Right ventricle myocardium inferior (tissue), 1 donor: ENCODE data around the gene CEACAM16. TPM values are rescaled to one million over a fixed set of nuclear protein-coding genes. Genes with fewer than 3 reads are reported as not detected.

Source experiments
- ATAC-seq: fragments of 200-7000 bp; cut with Tn5 transposase; one replicate; pipeline ENCODE4 v1.9.1; 2020; ENCODE audit warnings: mild to moderate bottlenecking, moderate library complexity
- DNase-seq: peaks from one replicate; pipeline ENCODE4 v3.0.0; 2021; ENCODE audit errors: missing footprints
- intact Hi-C: fragments of 100-400 bp; cut with DNase I; formaldehyde crosslinking; loops from one replicate; pipeline ENCODE4 v1.11.0; 2022
- total RNA-seq: library from RNA; stranded (reverse); fragmentation: NEBNext Ultra II Directional; extraction: Animal tissue kit (Norgen Biotek cat#: 25700); gene quantifications from one replicate; pipeline ENCODE4 v1.2.1, GENCODE V29; 2021
- donor health status: DM: no; HTN: yes; CAD: no; lungs with severe emphysema.

The CEACAM16 gene
- total RNA-seq, 1 donor from 2014 or later = not detected

- intact Hi-C loops = no loop called here
- ATAC-seq (no peak), DNase-seq (no peak)
These were observed 38.5 kb downstream of the CEACAM16 start for GRCh38 chr19:44737238-44738071.

GRCh38 chr19:44738136-44738535 lies 39.2 kb downstream of the CEACAM16 start:
- no peak for ATAC-seq
- intact Hi-C loops = no loop called here
- no peak for DNase-seq

- intact Hi-C loops = no loop called here
- ATAC-seq (no peak), DNase-seq (peak; percentile 62)
These were observed 39.9 kb downstream of the CEACAM16 start for GRCh38 chr19:44738603-44739558.

GRCh38 chr19:44740351-44740824 lies 41.4 kb downstream of the CEACAM16 start:
- DNase-seq = no peak
- intact Hi-C loops = no loop called here
- ATAC-seq = no peak

GRCh38 chr19:44741258-44741731 lies 42.3 kb downstream of the CEACAM16 start:
- intact Hi-C loops = no loop called here
- DNase-seq = no peak
- no peak for ATAC-seq

- DNase-seq (peak; percentile 96), ATAC-seq (peak; percentile 94)
- intact Hi-C loops = no loop called here
These were observed 42.9 kb downstream of the CEACAM16 start for GRCh38 chr19:44741841-44742329.

GRCh38 chr19:44742330-44743061 lies 43.5 kb downstream of the CEACAM16 start:
- DNase-seq (no peak), ATAC-seq (no peak)
- intact Hi-C loops = no loop called here

- no peak for DNase-seq
- ATAC-seq = no peak
- intact Hi-C loops = no loop called here
These were observed 46.0 kb downstream of the CEACAM16 start for GRCh38 chr19:44744871-44745332.

GRCh38 chr19:44745341-44745831 lies 46.4 kb downstream of the CEACAM16 start:
- intact Hi-C loops = no loop called here
- ATAC-seq (peak; percentile 35), DNase-seq (peak; percentile 88)

- intact Hi-C loops = no loop called here
- DNase-seq (no peak), ATAC-seq (no peak)
These were observed 47.1 kb downstream of the CEACAM16 start for GRCh38 chr19:44745887-44746600.

GRCh38 chr19:44746616-44746945 lies 47.6 kb downstream of the CEACAM16 start:
- DNase-seq = no peak
- intact Hi-C loops = no loop called here
- no peak for ATAC-seq

- intact Hi-C loops = no loop called here
These were observed 48.2 kb downstream of the CEACAM16 start for GRCh38 chr19:44746946-44747738.

GRCh38 chr19:44747739-44748425 lies 48.9 kb downstream of the CEACAM16 start:
- intact Hi-C loops = no loop called here
- DNase-seq (peak; percentile 83), ATAC-seq (peak; percentile 29)

More at GRCh38 chr19:44746946-44747738, 48.2 kb downstream of the CEACAM16 start:
- DNase-seq (peak; percentile 96), ATAC-seq (peak; percentile 92)

GRCh38 chr19:44748426-44749254 lies 49.7 kb downstream of the CEACAM16 start, which contains the start of gene BCL3:
Gene BCL3 (plus strand): TSS chr19:44748708. CDS start chr19:44748791, 83 bp downstream.
- peak; percentile 91 for DNase-seq
- intact Hi-C loops = no loop called here
- peak; percentile 42 for ATAC-seq

GRCh38 chr19:44749292-44749691 lies 50.3 kb downstream of the CEACAM16 start:
- no peak for DNase-seq
- ATAC-seq = no peak
- intact Hi-C loops = no loop called here
